HEK293T (cell line): ENCODE measurements around the gene MED16.

ENCODE experiments used
- BHLHE40 ChIP-seq: fragments of 450-650 bp; IDR thresholded peaks from 2 replicates; pipeline ENCODE4 v1.6.1; 2016; ENCODE audit warnings: mild to moderate bottlenecking, moderate library complexity, borderline replicate concordance
- CTBP1 ChIP-seq: fragments of 450-650 bp; IDR thresholded peaks from 2 replicates; pipeline ENCODE4 v1.6.1; 2016; ENCODE audit warnings: borderline replicate concordance
- ELF4 ChIP-seq: fragments of 450-650 bp; IDR thresholded peaks from 2 replicates; pipeline ENCODE4 v1.6.1; 2017; ENCODE audit warnings: antibody characterized with exemption
- FOXA1 ChIP-seq: fragments of 450-650 bp; IDR thresholded peaks from 2 replicates; pipeline ENCODE4 v1.6.1; 2016; ENCODE audit warnings: mild to moderate bottlenecking
- FOXK2 ChIP-seq: fragments of 450-650 bp; IDR thresholded peaks from 2 replicates; pipeline ENCODE4 v1.6.1; 2016; ENCODE audit warnings: mild to moderate bottlenecking
- FOXM1 ChIP-seq: fragments of 450-650 bp; IDR thresholded peaks from 2 replicates; pipeline ENCODE4 v1.6.1; 2017; ENCODE audit warnings: mild to moderate bottlenecking, borderline replicate concordance
- HDGF ChIP-seq: fragments of 450-650 bp; IDR thresholded peaks from 2 replicates; pipeline ENCODE4 v1.6.1; 2017; ENCODE audit warnings: antibody characterized with exemption, borderline replicate concordance
- L3MBTL2 ChIP-seq: fragments of 450-650 bp; conservative IDR thresholded peaks from 2 replicates; pipeline ENCODE4 v1.6.1; 2016; ENCODE audit warnings: mild to moderate bottlenecking
- LEF1 ChIP-seq: fragments of 450-650 bp; IDR thresholded peaks from 2 replicates; pipeline ENCODE4 v1.6.1; 2017; ENCODE audit warnings: mild to moderate bottlenecking, borderline replicate concordance
- SP1 ChIP-seq: fragments of 450-650 bp; IDR thresholded peaks from 2 replicates; pipeline ENCODE4 v1.6.1; 2017
- SUZ12 ChIP-seq: fragments of 450-650 bp; IDR thresholded peaks from 2 replicates; pipeline ENCODE4 v1.6.1; 2016; ENCODE audit warnings: mild to moderate bottlenecking
- TARDBP ChIP-seq: fragments of 450-650 bp; IDR thresholded peaks from 2 replicates; pipeline ENCODE4 v1.6.1; 2016
- ZNF384 ChIP-seq: fragments of 450-650 bp; IDR thresholded peaks from 2 replicates; pipeline ENCODE4 v1.6.1; 2016
- TF ChIP-seq, protein P1 (sequence below): fragments of 450-650 bp; IDR thresholded peaks from 2 replicates; pipeline ENCODE4 v1.6.1; 2016

DNA sequence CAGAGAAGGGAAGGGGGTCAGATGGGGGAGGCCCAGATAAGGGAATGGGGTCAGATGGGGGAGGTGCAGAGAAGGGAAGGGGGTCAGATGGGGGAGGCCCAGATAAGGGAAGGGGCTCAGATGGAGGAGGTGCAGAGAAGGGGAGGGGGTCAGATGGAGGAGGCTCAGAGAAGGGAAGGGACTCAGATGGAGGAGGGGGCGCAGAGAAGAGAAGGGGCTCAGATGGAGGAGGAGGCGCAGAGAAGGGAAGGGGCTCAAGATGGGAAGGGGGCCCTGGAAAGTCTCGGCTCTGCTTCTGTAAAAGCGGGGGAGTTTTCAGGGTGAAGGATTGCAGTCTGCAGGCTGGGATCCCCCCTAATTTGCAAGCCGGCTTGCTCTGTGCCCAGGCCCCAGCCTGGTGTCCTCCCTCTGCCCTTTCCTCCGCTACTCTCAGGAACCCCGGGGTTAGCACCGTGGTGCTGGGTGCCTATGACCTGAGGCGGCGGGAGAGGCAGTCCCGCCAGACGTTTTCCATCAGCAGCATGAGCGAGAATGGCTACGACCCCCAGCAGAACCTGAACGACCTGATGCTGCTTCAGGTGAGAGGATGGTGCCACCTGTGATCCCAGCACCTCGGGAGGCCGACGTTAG is 63.7 kb downstream of the MED16 start:
- no peak for TF ChIP-seq FOXA1
- no peak for TF ChIP-seq BHLHE40
- TF ChIP-seq TARDBP: no peak
- no peak for TF ChIP-seq SUZ12
- TF ChIP-seq SP1: no peak
- no peak for TF ChIP-seq FOXM1
- TF ChIP-seq FOXK2: no peak
- no peak for TF ChIP-seq ELF4
- no peak for TF ChIP-seq HDGF
- TF ChIP-seq LEF1: no peak
- no peak for TF ChIP-seq CTBP1
- no peak for TF ChIP-seq ZNF384
- no peak for TF ChIP-seq L3MBTL2
- TF ChIP-seq, protein P1, sequence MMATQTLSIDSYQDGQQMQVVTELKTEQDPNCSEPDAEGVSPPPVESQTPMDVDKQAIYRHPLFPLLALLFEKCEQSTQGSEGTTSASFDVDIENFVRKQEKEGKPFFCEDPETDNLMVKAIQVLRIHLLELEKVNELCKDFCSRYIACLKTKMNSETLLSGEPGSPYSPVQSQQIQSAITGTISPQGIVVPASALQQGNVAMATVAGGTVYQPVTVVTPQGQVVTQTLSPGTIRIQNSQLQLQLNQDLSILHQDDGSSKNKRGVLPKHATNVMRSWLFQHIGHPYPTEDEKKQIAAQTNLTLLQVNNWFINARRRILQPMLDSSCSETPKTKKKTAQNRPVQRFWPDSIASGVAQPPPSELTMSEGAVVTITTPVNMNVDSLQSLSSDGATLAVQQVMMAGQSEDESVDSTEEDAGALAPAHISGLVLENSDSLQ: no peak
